Measurements from ENCODE around the gene GPC5.
"Not testable (repeated sequence)": the region's sequence is repeated elsewhere in the genome, so short reads cannot be mapped to it uniquely, and the experiment has no call there.

The GPC5 gene

DNA sequence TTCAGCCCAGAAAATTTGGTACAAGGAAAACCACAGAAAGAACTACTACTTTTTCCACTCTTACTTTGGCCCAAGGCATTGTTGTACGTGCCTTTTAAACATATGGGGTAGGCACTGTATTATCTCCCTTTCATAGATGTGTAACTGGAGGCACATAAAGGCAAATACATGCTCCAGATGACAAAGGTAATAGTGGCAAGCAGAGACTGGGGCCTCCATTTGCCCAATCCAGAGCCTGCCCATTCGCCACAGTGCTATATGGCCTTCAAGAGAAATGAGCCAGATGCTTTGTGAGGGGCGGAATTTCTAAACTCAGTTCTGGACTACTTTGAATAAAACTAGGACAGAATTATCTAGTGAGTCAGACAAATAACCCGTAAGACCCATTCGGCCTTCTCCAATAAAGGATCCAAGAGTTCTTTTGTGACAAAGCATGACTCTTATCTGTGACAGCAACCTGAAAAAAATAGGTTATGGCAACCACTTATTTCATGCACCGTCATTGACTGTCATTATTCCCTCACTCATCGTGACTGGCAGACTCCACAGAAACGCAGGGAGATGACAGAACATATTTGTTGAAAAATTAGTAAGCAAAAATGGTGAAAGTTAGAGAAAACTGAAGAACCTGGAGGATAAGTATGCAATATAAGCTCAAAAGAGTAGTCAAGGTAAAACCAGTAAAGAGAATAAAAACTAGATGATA is 1116.2 kb downstream of the GPC5 start:
- DNase-seq, result no peak

GRCh38 chr13:92516878-92517277 is 1118.5 kb downstream of the GPC5 start:
- not testable (repeated sequence) for DNase-seq

DNA sequence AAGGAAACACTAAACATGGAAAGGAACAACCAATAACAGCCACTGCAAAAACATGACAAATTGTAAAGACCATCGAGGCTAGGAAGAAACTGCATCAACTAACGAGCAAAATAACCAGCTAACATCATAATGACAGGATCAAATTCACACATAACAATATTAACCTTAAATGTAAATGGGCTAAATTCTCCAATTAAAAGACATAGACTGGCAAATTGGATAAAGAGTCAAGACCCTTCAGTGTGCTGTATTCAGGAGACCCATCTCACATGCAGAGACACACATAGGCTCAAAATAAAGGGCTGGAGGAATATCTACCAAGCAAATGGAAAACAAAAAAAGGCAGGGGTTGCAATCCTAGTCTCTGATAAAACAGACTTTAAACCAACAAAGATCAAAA is 1120.2 kb downstream of the GPC5 start:
- not testable (repeated sequence) for DNase-seq

DNA sequence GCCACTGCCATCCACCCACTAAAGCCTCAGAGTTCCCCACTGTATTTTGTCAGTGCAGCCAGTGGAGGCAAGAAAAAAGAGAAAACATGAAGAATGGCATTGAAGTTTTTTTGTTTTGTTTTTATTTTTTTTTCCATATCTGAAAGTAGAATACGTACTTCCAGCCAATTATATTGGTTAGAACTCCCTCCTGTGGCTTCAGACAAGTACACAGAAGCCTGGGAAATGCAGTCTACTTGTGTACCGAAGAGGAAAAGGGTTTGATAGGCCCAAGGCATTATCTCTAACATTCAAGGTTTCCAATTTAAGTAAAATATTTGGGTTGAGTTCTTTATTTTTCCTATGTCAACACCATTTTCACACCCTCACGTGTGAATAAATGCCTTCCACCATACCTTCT is 1131.9 kb downstream of the GPC5 start:
- DNase-seq, result no peak

GRCh38 chr13:92535222-92536006 is 1137.0 kb downstream of the GPC5 start:
- no peak for DNase-seq

GRCh38 chr13:92537471-92537870 is 1139.0 kb downstream of the GPC5 start:
- DNase-seq, result no peak

DNA sequence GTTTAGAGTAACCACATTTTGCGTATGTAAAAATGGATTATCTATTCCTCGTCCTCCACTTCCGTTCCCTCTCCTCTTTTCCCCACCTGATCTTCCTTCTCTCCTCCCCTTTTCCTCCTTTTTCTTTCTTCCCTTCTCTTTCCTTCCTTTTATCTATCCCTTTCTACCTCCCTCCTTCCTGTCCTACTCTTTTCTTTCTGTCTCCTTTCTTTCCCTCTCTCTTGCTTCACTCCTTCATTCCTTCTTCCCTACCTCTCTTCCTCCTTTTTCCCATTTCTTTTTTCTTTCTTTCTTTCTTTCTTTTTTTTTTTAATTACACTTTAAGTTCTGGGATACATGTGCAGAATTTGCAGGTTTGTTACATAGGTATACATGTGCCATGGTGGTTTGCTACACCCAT is 1139.7 kb downstream of the GPC5 start:
- DNase-seq, result no peak

GRCh38 chr13:92539148-92539547 is 1140.7 kb downstream of the GPC5 start:
- DNase-seq, result not testable (repeated sequence)

DNA sequence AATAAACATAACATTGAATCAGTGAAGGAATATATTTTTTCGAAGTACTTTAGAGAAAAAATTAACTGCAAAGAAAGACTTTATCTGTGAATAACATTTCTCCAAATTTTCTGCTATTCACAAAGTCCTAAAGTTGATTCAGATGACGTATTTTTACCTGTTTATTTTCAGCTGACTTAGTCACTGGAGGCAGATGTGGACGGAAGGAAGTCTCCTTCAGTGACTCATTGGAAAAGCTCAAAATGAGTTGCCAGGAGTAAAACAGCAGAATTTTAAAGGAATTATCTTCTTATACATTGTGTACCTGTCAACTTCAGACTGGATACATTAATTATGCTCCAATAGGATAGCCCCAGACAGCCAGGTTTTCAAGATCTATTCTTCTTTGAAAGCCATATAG is 1148.8 kb downstream of the GPC5 start:
- no peak for DNase-seq

- no peak for DNase-seq
Observed at GRCh38 chr13:92549276-92549675, 1150.9 kb downstream of the GPC5 start.

GRCh38 chr13:92553470-92554114 is 1155.2 kb downstream of the GPC5 start:
- no peak for DNase-seq

DNA sequence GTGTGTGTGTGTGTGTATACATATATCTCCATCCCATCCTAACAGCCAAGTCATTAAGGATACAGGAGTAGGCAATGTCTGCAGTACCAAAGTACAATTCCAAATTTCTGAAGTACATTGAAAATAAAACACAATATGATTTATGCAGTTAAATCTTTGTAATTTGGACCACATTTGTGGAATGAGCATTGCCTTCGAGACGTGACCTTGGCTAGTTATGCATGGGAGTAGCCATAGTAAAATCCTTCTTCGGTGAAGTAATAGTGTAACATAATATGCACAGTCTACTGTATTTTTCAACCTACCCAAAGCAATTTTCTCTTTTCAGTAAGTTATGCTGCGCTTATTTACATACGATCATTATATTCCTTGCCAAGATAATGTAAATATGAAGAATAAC is 1162.5 kb downstream of the GPC5 start:
- no peak for DNase-seq

- no peak for DNase-seq
Observed at GRCh38 chr13:92564942-92565341, 1166.5 kb downstream of the GPC5 start.

DNA sequence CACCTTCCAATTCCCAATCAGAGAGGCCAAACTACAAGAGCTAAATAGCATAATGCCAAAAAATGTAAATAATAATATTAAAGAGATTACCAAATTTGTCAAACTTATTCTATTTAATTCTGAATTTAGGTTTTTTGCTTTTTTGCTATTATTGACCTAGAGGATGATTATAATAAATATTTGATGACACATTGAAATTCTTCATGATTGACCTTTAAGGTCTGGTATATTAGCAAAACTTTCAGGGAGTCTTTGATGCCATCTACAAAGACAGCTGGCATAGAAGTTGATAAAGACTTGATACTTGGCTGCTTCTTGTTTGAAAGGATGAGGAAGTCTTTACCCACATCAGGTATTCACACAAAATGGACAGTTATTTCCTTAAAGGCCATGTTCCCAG is 1168.3 kb downstream of the GPC5 start:
- DNase-seq, result no peak

DNA sequence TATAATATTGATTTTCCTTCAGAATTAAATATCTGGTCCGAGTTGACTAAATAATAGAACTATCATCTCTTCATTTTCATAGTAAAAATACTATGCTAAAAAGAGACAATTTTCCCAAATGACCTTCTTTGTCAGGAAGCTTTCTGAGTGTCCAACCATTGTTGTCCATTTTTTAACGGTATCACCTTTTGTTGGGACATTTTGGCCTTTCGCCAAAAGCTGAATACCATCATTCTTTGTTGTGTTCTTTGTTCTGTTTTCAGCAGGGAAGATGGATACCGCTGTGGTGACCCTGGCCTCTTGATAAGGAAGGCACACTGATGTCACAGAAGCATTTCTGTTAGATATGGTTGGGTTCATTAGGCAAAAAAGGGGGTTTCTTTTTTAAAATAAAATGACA is 1173.8 kb downstream of the GPC5 start:
- DNase-seq, result no peak

DNA sequence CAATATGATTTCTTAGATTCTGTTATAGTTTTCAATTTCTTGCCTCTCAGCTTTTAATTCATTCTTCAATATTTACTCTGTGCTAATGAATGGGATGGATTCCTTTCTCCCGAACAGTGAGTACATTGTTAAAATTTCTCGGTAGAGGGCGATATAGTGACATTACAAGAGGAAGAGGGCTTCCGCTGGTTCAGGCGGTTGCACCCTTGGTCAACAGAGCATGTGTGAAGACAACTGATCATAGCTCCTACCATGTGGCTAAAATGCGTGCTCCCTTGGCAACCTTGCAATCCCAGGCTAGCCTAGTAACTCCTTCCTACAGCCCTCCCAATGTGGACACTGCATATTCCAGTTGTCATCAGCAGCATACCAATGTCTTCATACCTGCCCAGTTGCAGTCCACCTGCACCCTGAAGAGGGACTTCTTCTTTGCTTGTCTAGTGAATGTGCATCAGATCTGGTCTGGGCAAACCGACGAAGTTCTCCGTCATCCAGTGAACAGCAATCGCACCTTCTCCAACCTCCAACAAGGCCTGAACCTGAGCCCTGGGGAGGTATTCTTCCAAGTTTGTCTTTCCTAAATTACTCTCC is 1175.1 kb downstream of the GPC5 start:
- no peak for DNase-seq

- no peak for DNase-seq
Observed at GRCh38 chr13:92574499-92574898, 1176.1 kb downstream of the GPC5 start.

DNA sequence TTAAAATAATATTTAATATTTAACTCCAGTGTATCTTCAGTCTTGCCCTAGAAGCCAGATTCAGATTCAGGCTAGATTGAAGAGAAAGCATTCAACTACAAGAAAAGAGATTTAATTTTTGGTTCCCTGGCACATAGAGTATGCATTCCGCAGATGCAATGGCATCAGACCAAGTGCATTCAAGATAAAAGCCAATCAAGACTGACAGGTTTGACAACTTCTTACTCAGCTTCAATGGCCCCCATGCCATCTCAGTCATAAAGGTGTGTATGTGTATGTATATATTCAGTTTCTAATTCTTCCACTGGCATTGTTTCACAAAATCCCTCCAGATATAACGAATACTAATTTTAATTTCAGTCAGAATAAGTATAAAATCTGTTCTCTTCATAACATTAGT is 1177.4 kb downstream of the GPC5 start:
- no peak for DNase-seq

DNA sequence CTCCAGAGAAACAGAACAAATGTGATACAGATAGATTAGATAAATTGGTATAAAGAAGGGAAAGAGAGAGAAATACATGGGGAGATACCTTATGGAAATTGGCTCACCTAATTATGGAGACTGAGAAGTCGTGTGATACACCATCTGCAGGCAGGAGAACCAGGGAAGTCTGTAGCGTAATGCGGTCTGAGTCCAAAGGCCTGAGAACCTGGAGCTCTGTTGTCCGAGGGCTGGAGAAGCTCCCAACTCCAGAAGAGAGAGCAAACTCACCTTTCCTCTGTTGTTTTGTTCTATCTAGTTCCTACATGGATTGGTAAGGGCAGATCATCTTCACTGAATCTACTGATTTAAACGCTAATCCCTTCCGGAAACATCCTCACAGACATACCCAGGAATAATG is 1179.9 kb downstream of the GPC5 start:
- DNase-seq, result no peak

GRCh38 chr13:92589955-92590354 is 1191.5 kb downstream of the GPC5 start:
- DNase-seq, result no peak

DNA sequence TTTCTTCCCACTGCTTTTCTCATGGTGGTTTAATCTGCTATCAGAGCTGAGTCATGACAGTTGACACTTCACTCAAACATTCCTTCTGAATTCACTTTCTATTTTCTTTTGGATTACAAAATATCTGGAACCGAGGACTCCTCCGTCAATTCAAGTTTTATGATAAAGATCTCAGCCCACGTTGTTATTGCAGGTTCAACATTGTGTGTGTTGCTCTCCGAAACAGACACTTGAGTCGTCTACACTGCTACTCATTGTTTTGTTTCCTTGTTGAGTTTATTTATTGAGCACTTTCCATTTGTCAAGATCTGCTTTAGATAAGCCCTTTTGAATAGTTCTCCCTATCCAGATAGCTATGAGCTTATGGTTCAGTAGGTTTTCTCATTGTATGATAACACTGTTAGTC is 1192.1 kb downstream of the GPC5 start:
- DNase-seq, result no peak

DNA sequence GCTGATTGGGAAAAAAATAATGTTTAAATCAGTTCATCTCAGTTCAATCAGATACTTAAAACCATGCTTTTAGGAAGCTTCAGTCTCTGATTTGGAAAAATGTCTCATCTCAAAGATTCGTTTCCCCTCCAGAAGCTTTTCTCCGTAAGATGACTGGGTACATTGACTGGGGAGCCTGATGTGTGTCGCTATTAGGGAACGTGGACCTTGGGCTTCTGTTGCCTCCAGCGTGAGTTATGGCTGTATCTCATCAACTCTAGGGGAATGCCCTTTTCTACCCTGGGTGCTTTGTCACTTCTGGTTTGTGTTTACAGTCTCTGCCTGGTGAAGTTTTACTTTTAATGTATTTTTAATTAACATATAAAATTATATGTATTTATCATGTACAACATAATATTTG is 1192.7 kb downstream of the GPC5 start:
- DNase-seq, result no peak

- DNase-seq, result no peak
Observed at GRCh38 chr13:92592757-92593156, 1194.3 kb downstream of the GPC5 start.

GRCh38 chr13:92602560-92602959 is 1204.1 kb downstream of the GPC5 start:
- DNase-seq, result no peak

Data from activated effector memory CD4-positive, alpha-beta T cell treated with anti-CD3 and anti-CD28 coated beads, Interleukin-2, amount 50 U/mL, for 16 hours (primary cell).